Smooth muscle cell (in vitro differentiated cells): ENCODE results near the gene MLPH. TPM values are rescaled to one million over a fixed set of nuclear protein-coding genes. Genes with fewer than 3 reads are reported as not detected.

Experiments used
- DNase-seq: peaks from one replicate; lab custom pipeline; 2025; ENCODE audit not compliant: unreplicated experiment; lab: John Stamatoyannopoulos, UW
- H2AFZ ChIP-seq: fragments of 200-600 bp; sonication (generic); 2 replicates; pipeline ENCODE4 v1.6.0; 2016; ENCODE audit warnings: antibody characterized with exemption, low read depth, mild to moderate bottlenecking
- H3F3A ChIP-seq: fragments of 200-600 bp; sonication (generic); 2 replicates; pipeline ENCODE4 v1.6.0; 2017; ENCODE audit warnings: antibody characterized with exemption, low read depth
- H3K27ac ChIP-seq: fragments of 200-600 bp; sonication (generic); 2 replicates; pipeline ENCODE4 v1.5.1; 2016; ENCODE audit warnings: low read depth, mild to moderate bottlenecking
- H3K27me3 ChIP-seq: fragments of 200-600 bp; sonication (generic); 2 replicates; pipeline ENCODE4 v1.6.1; 2016; ENCODE audit warnings: low read depth, mild to moderate bottlenecking
- H3K36me3 ChIP-seq: fragments of 200-600 bp; sonication (generic); 2 replicates; pipeline ENCODE4 v1.5.1; 2016; ENCODE audit warnings: low read depth
- H3K4me1 ChIP-seq: fragments of 200-600 bp; sonication (generic); 2 replicates; pipeline ENCODE4 v1.5.1; 2016; ENCODE audit warnings: low read depth
- H3K4me2 ChIP-seq: fragments of 200-600 bp; sonication (generic); 2 replicates; pipeline ENCODE4 v1.6.0; 2016; ENCODE audit warnings: mild to moderate bottlenecking
- H3K4me3 ChIP-seq: fragments of 200-600 bp; sonication (generic); 2 replicates; pipeline ENCODE4 v1.5.1; 2016; ENCODE audit warnings: mild to moderate bottlenecking
- H3K79me2 ChIP-seq: fragments of 200-600 bp; sonication (generic); 2 replicates; pipeline ENCODE4 v1.6.0; 2016; ENCODE audit warnings: low read depth, mild to moderate bottlenecking
- H3K9ac ChIP-seq: fragments of 200-600 bp; sonication (generic); 2 replicates; pipeline ENCODE4 v1.6.0; 2016; ENCODE audit warnings: low read depth
- H3K9me3 ChIP-seq: fragments of 200-600 bp; sonication (generic); replicated peaks from 2 replicates; pipeline ENCODE4 v1.5.1; 2016; ENCODE audit warnings: low read depth
- H4K20me1 ChIP-seq: fragments of 200-600 bp; sonication (generic); 2 replicates; pipeline ENCODE4 v1.6.0; 2016; ENCODE audit warnings: low read depth
- WGBS: methylation state at CpG from one replicate; pipeline ENCODE4 v1.1.7; 2016; ENCODE audit warnings: low lambda C conversion rate; 5-methylcytosine and 5-hydroxymethylcytosine counted together
- polyA plus RNA-seq: library from polyadenylated mRNA; unstranded; fragments of >200 nt; fragmentation: Nextera tagmentation; extraction: Ambion mirVana; gene quantifications from 2 replicates; pipeline ENCODE4 v1.2.1, GENCODE V29; 2016
- total RNA-seq: library from RNA; depleted of rRNA; stranded (reverse); fragments of >200 nt; gene quantifications from 2 replicates; pipeline ENCODE4 v1.2.3, GENCODE V29; 2014
- TF ChIP-seq, protein P1 (sequence below): fragments of 200-600 bp; sonication (generic); IDR thresholded peaks from 2 replicates; pipeline ENCODE4 v1.5.1; 2017; ENCODE audit warnings: borderline replicate concordance, mild to moderate bottlenecking, antibody characterized with exemption; ENCODE audit not compliant: insufficient read depth, poor library complexity, severe bottlenecking

MLPH gene
- total and polyA plus RNA-seq, 2 experiments from 2014 or later: 32.8 to 36.4 TPM

DNA sequence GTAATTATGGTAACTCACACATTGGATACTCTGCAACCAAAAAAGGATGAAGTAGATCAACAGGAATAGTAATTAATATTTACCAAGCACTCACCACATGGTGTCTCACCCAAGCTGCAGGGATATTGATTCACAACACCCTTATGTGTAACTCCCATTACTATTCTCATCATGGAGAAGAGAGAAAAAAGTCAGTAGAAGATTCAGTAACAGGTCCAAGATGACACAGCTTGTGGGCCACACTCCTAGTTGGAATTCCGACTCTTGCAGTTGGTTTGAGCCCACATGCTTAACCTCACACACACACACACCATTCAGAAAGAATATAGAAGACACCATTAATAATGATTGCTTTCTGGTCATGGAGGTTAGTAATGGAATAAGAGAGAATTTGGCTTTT lies 1.7 kb upstream of the MLPH start:
- H3K4me3 ChIP-seq: no peak overlapping the region
- DNase-seq: no peak

DNA sequence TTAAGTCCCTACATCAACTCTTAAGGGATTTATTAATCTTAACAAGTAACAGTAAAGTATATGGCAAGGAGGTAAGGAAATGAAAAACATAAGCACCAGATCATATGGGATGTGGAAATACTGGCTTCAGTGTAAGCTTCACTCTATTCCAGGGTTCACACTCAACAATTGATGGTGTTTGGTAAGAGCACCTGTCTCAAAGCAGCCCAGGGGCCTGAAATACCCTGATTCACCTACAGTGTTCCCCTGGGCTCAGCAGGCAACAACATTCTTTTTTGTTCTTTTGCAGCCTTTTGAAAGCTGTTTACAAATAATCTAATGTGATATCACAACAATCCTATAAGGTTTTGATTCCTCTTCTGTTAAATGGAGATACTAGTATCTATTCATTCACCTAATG lies 1.2 kb upstream of the MLPH start:
- Histone ChIP-seq H3K4me3 (peak overlapping the region; percentile 74), H2AFZ (peak overlapping the region; percentile 61), H3K9ac (no peak overlapping the region), H3K36me3 (no peaks in the 10 kb centered on the region), H3K27me3 (no peaks in the 10 kb centered on the region), H3K79me2 (peaks cover 14% of the 10 kb centered on the region), H3K4me2 (peak overlapping the region; percentile 97), H3K9me3 (no peaks in the 10 kb centered on the region), H3F3A (peaks cover 10% of the 10 kb centered on the region), H4K20me1 (no peaks in the 10 kb centered on the region), H3K4me1 (peaks cover 13% of the 10 kb centered on the region), H3K27ac (no peak overlapping the region)
- no peak for DNase-seq
- TF ChIP-seq, protein P1, sequence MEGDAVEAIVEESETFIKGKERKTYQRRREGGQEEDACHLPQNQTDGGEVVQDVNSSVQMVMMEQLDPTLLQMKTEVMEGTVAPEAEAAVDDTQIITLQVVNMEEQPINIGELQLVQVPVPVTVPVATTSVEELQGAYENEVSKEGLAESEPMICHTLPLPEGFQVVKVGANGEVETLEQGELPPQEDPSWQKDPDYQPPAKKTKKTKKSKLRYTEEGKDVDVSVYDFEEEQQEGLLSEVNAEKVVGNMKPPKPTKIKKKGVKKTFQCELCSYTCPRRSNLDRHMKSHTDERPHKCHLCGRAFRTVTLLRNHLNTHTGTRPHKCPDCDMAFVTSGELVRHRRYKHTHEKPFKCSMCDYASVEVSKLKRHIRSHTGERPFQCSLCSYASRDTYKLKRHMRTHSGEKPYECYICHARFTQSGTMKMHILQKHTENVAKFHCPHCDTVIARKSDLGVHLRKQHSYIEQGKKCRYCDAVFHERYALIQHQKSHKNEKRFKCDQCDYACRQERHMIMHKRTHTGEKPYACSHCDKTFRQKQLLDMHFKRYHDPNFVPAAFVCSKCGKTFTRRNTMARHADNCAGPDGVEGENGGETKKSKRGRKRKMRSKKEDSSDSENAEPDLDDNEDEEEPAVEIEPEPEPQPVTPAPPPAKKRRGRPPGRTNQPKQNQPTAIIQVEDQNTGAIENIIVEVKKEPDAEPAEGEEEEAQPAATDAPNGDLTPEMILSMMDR: no peak

More for the DNA sequence above, 1.7 kb upstream of the MLPH start:
- Histone ChIP-seq H3K79me2 (peaks cover 14% of the 10 kb centered on the region), H2AFZ (no peak overlapping the region), H3K4me2 (peak overlapping the region; percentile 97), H3K4me1 (peaks cover 13% of the 10 kb centered on the region), H3K36me3 (no peaks in the 10 kb centered on the region), H3K27ac (no peak overlapping the region), H3K27me3 (no peaks in the 10 kb centered on the region), H3K9me3 (no peaks in the 10 kb centered on the region), H4K20me1 (no peaks in the 10 kb centered on the region), H3K9ac (no peak overlapping the region), H3F3A (peaks cover 10% of the 10 kb centered on the region)
- whole genome bisulfite sequencing: 56% methylated on average over 1 of the region's 1 CpG
- TF ChIP-seq, protein P1: no peak

DNA sequence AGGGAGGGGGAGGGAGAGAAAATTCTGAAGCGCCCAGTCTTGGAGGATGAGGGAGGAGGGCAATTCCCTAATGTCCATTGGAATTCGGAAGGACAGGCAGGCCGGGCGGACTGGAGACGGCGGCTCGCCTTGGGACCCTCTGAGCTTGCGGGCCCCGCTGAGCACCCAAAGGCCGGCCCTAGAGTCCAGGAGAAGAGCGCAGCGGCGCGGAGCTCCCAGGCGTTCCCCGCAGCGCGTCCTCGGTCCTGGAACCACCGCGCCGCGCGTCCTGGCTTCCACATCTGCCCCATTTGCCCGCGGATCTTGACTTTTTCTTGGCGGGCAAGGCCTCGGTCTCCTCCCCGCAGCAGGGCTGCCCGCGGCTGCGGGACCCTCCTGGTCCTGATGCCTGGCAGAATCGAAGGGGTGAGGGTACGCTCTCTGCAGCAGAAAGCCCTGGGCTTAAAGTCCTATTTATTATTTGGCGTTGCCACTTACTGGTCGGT lies 675 bp upstream of the MLPH start:
- TF ChIP-seq, protein P1: no peak
- Histone ChIP-seq H3F3A (peaks cover 10% of the 10 kb centered on the region), H3K27me3 (no peaks in the 10 kb centered on the region), H2AFZ (peak overlapping the region; percentile 61), H3K27ac (no peak overlapping the region), H3K9me3 (no peaks in the 10 kb centered on the region), H3K9ac (no peak overlapping the region), H3K4me3 (peak overlapping the region; percentile 74), H3K79me2 (peaks cover 14% of the 10 kb centered on the region), H4K20me1 (no peaks in the 10 kb centered on the region), H3K4me1 (peaks cover 13% of the 10 kb centered on the region), H3K4me2 (peak overlapping the region; percentile 97), H3K36me3 (no peaks in the 10 kb centered on the region)
- 2% methylated on average over 27 of the region's 36 CpGs for WGBS
- no peak for DNase-seq

DNA sequence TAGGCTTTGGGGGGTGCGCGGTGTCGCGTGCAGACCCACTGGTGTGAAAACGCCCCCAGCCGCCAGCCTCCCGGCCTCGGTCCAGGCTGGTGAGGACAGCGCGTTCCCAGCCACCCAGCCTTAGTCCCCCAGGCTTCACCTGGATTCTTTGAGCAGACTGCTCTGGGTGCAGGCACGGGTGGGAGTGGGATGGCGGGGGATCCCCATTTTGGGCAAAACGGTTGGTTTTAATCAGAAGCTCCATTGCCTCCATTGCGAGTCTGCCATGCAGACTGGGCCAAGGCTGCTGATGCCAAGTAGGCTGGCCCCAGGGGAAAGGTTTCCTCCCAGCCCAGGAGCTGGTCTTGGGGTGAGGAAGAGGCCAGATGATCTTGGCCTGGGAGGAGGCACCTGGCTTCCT lies 445 bp downstream of the MLPH start:
- H2AFZ ChIP-seq: peak overlapping the region; percentile 61
- peaks cover 10% of the 10 kb centered on the region for H3K79me2 ChIP-seq
- peak overlapping the region; percentile 74 for H3K4me3 ChIP-seq
- peak overlapping the region; percentile 97 for H3K4me2 ChIP-seq
- TF ChIP-seq, protein P1: no peak
- H3K9me3 ChIP-seq: peaks cover 6% of the 10 kb centered on the region
- peaks cover 10% of the 10 kb centered on the region for H3F3A ChIP-seq
- 47% methylated on average over 9 of the region's 14 CpGs for WGBS
- no peaks in the 10 kb centered on the region for H4K20me1 ChIP-seq
- no peaks in the 10 kb centered on the region for H3K27me3 ChIP-seq
- no peak overlapping the region for H3K9ac ChIP-seq
- DNase-seq: no peak
- H3K36me3 ChIP-seq: no peaks in the 10 kb centered on the region
- H3K27ac ChIP-seq: no peak overlapping the region
- peaks cover 13% of the 10 kb centered on the region for H3K4me1 ChIP-seq
